BE2C (cell line): ENCODE data around the gene CPVL.

Experiments
- DNase-seq: peaks from one replicate; pipeline ENCODE4 v3.0.0-alpha.2; 2020
- H3K27me3 ChIP-seq: fragments of 250-450 bp; sonication (Bioruptor Pico); 2 replicates; pipeline ENCODE4 v1.5.1; 2020; ENCODE audit warnings: mild to moderate bottlenecking
- H3K36me3 ChIP-seq: fragments of 250-450 bp; sonication (Bioruptor Pico); 2 replicates; pipeline ENCODE4 v1.5.1; 2020; ENCODE audit warnings: mild to moderate bottlenecking
- H3K4me1 ChIP-seq: fragments of 250-450 bp; sonication (Bioruptor Pico); 2 replicates; pipeline ENCODE4 v1.5.1; 2020
- H3K4me3 ChIP-seq: 2 replicates; pipeline ENCODE4 v1.5.1; 2011; ENCODE audit warnings: low read depth, low read length
- H3K9me3 ChIP-seq: fragments of 250-450 bp; sonication (Bioruptor Pico); 2 replicates; pipeline ENCODE4 v1.5.1; 2020
- TF ChIP-seq, protein P1 (sequence below): IDR thresholded peaks from 2 replicates; pipeline ENCODE4 v1.5.1; 2012; ENCODE audit warnings: mild to moderate bottlenecking, low read depth, low read length

CPVL gene

DNA sequence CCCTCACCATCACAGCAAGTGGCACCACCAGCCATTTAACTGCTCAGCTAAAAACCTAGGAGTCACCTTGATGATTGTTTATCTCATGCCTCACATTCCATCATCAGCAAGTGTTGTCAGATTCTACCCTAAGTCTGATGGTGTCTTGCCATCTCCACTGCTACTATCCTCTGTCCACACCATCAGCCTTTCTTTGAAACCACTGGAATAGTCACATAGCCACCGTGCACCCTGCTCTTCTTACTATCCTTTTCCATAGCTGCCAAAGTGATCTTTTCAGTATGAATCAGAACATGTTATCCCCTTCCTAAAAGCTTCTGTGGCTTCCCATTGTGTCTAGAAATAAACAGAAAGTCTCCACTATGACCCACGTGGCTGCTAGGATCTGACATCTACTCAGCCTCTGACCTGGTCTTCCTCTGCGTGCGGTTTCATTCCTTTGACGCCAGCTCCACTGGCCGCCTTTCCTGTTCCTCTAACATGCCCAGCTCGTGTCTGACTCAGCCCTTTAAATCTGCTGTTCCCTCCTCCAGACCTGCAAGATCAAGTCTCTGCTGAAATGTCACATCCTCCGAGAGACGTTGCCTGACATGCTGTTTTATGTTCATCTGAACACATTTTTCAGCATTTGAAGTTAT is 31.7 kb upstream of the CPVL start:
- no peaks in the 10 kb centered on the region for H3K9me3 ChIP-seq
- no peaks in the 10 kb centered on the region for H3K4me1 ChIP-seq
- H3K27me3 ChIP-seq: no peaks in the 10 kb centered on the region
- TF ChIP-seq, protein P1, sequence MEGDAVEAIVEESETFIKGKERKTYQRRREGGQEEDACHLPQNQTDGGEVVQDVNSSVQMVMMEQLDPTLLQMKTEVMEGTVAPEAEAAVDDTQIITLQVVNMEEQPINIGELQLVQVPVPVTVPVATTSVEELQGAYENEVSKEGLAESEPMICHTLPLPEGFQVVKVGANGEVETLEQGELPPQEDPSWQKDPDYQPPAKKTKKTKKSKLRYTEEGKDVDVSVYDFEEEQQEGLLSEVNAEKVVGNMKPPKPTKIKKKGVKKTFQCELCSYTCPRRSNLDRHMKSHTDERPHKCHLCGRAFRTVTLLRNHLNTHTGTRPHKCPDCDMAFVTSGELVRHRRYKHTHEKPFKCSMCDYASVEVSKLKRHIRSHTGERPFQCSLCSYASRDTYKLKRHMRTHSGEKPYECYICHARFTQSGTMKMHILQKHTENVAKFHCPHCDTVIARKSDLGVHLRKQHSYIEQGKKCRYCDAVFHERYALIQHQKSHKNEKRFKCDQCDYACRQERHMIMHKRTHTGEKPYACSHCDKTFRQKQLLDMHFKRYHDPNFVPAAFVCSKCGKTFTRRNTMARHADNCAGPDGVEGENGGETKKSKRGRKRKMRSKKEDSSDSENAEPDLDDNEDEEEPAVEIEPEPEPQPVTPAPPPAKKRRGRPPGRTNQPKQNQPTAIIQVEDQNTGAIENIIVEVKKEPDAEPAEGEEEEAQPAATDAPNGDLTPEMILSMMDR: no peak
- no peak for DNase-seq
- H3K36me3 ChIP-seq: no peaks in the 10 kb centered on the region
- no peak overlapping the region for H3K4me3 ChIP-seq

DNA sequence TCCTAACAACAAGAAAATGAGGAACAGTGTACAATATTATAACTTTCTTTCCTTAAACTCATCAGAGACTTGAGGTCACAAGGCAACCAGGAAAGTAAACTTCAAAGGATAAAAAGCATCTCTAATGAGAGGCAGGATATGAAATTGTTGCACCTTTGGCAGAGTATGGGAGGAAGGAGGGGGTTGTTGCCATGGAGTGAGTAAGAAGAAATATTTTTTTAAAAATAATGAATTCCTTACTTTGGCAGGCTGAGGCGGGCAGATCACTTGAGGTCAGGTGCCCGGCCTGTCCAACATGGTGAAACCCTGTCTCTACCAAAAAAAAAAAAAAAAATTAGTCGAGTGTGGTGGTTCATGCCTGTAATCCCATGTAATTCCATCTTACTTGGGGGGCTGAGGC is 27.1 kb upstream of the CPVL start:
- DNase-seq: no peak
- H3K36me3 ChIP-seq: no peaks in the 10 kb centered on the region
- no peak overlapping the region for H3K4me3 ChIP-seq
- no peaks in the 10 kb centered on the region for H3K9me3 ChIP-seq
- H3K4me1 ChIP-seq: no peaks in the 10 kb centered on the region
- TF ChIP-seq, protein P1: no peak
- no peaks in the 10 kb centered on the region for H3K27me3 ChIP-seq

DNA sequence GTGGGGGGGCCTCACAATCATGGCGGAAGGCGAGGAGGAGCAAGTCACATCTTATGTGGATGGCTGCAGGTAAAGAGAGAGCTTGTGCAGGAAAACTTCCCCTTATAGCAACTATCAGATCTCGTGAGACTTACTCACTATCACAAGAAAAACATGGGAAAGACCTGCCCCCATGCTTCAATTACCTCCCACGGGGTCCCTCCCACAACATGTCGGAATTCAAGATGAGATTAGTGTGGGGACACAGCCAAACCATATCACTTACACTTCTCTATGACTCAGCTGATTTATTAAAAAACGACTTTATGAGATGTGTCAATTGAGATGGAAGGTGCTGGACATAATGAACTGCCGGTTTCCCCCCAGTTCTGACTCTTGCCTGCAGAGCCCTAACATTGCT is 24.4 kb upstream of the CPVL start:
- Histone ChIP-seq H3K4me3 (no peak overlapping the region), H3K9me3 (no peaks in the 10 kb centered on the region; the same call in 1 of the 2 replicates), H3K27me3 (no peaks in the 10 kb centered on the region), H3K36me3 (no peaks in the 10 kb centered on the region), H3K4me1 (no peaks in the 10 kb centered on the region)
- TF ChIP-seq, protein P1: no peak
- DNase-seq: no peak

DNA sequence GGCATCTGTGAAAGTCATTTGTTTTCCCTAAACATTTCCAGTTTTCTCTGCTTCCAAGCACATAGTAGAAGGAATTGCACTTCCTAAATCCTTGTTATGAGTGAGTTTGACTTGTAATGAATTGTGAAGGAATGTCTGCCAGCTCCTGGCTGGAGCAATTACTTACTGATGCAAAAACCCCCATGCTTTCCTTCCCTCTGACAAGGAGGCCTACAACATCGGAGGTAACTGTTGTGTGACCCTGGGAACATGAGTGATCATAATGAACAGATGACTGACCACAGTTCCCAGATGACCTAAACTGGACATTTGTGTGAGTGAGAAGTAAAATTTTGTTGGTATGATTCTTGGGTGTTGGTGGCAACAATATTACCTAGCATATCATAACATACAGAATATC is 21.4 kb upstream of the CPVL start:
- TF ChIP-seq, protein P1: no peak
- DNase-seq: no peak
- Histone ChIP-seq H3K36me3 (no peaks in the 10 kb centered on the region), H3K4me3 (no peak overlapping the region), H3K9me3 (no peaks in the 10 kb centered on the region; the same call in 1 of the 2 replicates), H3K27me3 (no peaks in the 10 kb centered on the region), H3K4me1 (no peaks in the 10 kb centered on the region)

DNA sequence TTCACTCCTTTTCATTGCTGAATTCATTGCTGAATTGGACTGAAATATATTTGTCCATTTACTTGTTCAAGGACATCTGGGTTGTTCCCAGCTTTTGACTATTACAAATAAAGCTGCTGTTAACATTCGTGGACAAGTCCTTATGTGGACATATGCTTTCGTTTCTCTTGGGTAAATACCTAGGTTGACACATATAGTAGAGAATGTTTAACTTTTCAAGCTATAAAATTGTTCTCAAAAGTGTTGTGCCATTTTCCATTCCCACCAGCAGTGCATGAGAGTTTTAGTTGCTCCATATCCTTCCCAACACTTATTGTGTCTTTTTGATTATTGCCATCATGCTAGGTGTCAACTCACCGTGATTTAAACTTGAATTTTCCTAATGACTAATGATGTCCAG is 17.5 kb upstream of the CPVL start:
- Histone ChIP-seq H3K9me3 (no peaks in the 10 kb centered on the region; the same call in 1 of the 2 replicates), H3K36me3 (no peaks in the 10 kb centered on the region), H3K4me1 (no peaks in the 10 kb centered on the region), H3K4me3 (no peak overlapping the region), H3K27me3 (no peaks in the 10 kb centered on the region)
- TF ChIP-seq, protein P1: no peak
- DNase-seq: no peak

DNA sequence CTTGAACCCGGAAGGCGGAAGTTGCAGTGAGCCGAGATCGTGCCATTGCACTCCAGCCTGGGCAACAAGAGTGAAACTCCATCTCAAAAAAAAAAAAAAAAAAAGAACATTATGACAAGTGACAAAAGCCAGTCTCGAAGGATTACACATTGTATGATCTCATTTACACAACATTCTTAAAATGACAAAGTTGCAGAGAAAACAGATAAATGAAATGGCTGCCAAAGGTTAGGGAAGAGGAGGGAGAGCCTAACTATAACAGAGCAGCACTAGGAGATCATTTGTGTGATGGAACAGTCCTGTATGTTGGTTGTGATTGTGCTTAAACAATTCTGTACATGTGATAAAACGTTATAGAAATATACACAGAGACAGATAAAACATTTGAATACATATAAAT is 16.2 kb upstream of the CPVL start:
- TF ChIP-seq, protein P1: no peak
- no peak for DNase-seq
- H3K4me3 ChIP-seq: no peak overlapping the region
- H3K36me3 ChIP-seq: no peaks in the 10 kb centered on the region
- no peaks in the 10 kb centered on the region for H3K4me1 ChIP-seq
- H3K9me3 ChIP-seq: no peaks in the 10 kb centered on the region; the same call in 1 of the 2 replicates
- H3K27me3 ChIP-seq: no peaks in the 10 kb centered on the region
